ENCODE measurements around the gene NPC1.

DNA sequence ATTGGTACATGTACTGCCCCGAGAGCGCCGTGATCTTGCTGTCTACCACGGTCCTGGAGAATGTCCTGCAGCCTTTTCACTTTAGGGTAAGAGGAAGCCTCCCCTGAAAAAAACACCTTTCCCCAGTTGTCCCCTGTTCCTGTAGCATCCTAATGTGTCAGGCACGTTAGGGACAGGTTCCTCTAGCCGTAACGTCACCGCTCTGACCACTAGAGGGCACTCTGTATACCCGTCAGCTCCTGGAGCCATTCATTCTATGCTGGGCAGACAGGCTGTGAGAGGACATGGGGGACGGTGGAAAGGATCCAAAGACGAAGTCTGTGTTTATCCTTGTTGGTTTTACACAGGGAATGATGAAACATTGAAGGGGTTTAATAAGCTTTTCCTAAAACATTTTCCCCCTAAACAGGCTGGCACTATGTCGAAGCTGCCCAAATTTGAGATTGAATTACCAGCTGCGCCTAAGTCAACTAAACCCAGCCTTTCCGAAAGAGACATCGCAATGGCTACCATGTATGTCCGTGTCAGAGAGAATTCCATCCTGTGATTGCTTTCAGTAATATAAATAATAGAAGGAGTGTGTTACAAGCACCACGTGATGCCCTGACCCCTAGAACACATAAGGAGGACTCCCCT lies 70.3 kb downstream of the NPC1 start:
- TF ChIP-seq, protein P1, sequence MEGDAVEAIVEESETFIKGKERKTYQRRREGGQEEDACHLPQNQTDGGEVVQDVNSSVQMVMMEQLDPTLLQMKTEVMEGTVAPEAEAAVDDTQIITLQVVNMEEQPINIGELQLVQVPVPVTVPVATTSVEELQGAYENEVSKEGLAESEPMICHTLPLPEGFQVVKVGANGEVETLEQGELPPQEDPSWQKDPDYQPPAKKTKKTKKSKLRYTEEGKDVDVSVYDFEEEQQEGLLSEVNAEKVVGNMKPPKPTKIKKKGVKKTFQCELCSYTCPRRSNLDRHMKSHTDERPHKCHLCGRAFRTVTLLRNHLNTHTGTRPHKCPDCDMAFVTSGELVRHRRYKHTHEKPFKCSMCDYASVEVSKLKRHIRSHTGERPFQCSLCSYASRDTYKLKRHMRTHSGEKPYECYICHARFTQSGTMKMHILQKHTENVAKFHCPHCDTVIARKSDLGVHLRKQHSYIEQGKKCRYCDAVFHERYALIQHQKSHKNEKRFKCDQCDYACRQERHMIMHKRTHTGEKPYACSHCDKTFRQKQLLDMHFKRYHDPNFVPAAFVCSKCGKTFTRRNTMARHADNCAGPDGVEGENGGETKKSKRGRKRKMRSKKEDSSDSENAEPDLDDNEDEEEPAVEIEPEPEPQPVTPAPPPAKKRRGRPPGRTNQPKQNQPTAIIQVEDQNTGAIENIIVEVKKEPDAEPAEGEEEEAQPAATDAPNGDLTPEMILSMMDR (conservative IDR thresholded peaks at IDR 0.05 in 1 of 2, IDR thresholded peaks at IDR 0.05 in 1 of 2; ENCODE audit: extremely low read depth in 1 of 2, insufficient read depth in 1 of 2, low read depth in 1 of 2, low read length in 2 of 2), result peak; percentile 90 to 97
- no peak for TF ChIP-seq EZH2 (IDR thresholded peaks at IDR 0.05; ENCODE audit: borderline replicate concordance, low read length)

Data from mammary epithelial cell (primary cell).